ENCODE results near the gene TLE4.
"Not testable (repeated sequence)": the region's sequence is repeated elsewhere in the genome, so short reads cannot be mapped to it uniquely, and the experiment has no call there.

The TLE4 gene

DNA sequence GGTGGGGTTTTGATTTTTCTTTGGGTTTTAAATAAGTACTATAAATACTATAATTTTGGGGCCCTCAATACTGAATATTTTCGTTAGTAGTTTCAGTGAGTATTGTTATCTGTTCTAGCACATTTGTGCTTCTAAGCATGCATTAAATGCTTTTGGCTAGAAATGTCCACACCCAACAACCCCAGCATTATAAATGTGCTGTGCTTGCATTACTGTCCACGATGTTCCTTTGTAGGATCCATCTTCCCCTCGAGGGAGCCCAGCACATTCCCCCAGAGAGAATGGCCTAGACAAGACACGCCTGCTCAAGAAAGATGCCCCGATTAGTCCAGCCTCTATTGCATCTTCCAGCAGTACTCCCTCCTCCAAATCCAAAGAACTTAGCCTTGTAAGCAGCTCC, 134.7 kb downstream of the TLE4 start:
- no peak for DNase-seq (ENCODE audit: low read depth, low spot score)
- no peak overlapping the region for H3K27ac ChIP-seq

DNA sequence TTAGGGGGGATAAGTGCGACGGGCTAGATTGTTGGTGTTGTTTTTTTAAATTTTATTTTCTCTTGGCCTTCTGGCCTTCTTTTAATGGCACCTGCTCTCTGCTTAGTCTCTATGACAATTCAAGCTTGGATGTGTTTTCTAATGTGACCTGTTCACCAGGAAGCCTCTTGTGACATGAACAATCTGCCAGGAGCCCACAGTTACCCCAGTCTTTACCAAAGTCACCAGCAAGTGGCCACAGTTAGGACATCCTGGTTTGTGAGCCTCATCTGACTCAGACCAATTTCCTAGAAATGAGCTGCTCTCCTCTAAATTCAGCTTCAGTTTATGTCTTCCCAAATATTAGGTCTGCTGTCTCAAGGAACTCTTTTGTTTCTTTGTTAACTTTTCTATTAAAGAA, 135.8 kb downstream of the TLE4 start:
- no peak overlapping the region for H3K27ac ChIP-seq
- DNase-seq (ENCODE audit: low read depth, low spot score) = no peak

DNA sequence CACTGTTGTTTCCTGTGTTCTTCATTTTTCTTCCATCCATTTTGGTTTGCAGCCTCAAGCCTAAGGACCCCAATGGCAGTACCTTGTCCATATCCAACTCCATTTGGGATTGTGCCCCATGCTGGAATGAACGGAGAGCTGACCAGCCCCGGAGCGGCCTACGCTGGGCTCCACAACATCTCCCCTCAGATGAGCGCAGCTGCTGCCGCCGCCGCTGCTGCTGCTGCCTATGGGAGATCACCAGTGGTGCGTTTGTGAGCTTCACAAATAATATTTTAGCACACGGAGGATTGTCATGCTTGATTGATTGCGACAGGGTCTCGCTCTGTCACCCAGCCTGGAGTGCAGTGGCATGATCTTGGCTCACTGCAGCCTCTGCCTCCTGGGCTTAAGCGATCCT, 136.8 kb downstream of the TLE4 start:
- DNase-seq (ENCODE audit: low read depth, low spot score) = no peak
- H3K27ac ChIP-seq = no peak overlapping the region

DNA sequence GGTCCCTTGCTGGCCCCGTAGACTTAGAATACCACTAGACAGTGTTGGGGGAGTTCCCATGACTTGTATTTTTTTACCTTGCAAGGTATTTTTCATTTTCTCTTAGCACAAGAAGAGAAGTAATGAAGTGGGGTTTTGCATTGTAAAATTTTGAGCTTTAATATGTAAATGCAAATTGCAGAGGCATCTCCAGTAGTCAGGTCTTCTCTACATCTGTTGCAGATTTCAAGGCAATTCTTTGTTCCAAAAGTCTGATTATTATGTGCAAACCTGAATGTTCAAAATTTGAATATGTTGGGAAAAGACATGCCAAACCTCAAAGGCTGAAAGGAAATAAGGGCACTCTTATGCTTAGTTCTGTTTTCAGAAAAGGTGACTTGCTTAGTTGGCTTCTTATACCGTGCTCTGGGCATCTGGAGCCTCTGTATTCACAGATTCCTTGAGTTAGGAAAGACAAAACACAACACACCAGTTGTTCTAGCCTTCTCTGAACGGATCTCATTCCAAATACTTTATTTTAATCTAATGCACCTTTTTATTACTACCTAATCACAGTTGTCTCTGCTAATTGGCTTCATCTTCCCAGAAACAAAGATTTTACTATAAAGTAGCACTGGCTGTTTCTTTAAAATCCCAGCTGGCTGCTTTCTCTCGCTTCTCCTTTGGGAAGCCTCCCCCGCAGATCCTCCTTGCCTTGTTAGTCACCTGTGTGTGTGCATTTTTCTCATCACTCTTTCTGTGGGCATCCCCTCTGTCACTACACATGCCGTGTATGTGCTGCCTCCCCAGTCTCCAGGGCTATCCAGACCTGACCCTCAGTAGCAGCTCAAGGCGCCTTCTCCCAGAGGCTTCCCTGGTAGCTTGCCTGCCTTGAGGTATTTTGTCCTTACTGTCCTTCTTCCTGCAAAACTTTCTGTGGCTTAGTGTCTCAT, 138.2 kb downstream of the TLE4 start:
- DNase-seq (ENCODE audit: low read depth, low spot score) = no peak
- H3K27ac ChIP-seq = no peak overlapping the region

DNA sequence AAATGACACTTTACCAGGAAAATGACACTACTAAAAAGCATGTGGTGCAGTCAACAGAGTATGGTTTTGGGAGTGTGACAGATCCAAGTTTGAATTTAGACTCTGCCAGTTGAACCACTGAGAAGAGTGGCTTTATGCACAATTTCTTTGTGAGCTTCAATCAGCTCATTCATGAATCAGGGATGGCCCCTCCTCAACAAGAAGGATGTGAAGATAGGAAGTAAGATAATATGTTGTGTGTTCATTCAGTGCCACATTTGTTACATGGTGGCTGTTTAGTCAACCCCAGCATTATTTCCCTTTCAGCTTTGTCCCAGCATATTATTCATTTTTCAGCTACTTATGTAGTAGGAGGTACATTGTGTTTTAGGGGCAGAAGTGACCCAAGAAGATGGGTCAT, 140.1 kb downstream of the TLE4 start:
- no peak overlapping the region for H3K27ac ChIP-seq
- no peak for DNase-seq (ENCODE audit: low read depth, low spot score)

DNA sequence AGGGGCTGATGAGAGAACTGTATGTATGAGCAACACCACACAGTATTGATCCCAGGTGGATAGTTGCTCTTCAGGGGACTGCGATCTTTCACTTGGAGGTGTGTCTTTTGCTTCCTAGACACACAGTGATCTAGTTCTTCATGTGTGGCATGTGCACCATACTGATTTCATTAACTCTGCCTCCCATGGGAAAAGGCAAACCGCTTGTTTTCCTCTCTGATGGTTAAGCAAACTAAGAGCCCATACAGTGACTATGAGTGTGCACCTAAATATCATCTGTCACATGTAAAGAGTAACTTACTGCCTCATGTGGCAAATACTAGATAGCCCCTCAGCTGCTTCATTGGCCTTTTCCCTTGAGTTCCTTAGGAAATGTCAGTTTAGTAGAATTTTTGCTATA, 147.3 kb downstream of the TLE4 start:
- no peak overlapping the region for H3K27ac ChIP-seq
- no peak for DNase-seq (ENCODE audit: low read depth, low spot score)

DNA sequence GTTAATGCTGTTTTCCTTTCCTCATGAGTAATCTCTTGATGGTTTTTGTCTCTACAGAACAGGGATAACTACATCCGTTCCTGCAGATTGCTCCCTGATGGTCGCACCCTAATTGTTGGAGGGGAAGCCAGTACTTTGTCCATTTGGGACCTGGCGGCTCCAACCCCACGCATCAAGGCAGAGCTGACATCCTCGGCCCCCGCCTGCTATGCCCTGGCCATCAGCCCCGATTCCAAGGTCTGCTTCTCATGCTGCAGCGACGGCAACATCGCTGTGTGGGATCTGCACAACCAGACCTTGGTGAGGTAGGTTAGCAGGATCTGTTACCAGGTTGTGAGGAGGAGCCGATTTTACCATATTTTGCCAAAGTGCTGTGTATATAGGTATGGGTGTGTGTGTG, 148.2 kb downstream of the TLE4 start:
- DNase-seq (ENCODE audit: low read depth, low spot score) = no peak
- no peak overlapping the region for H3K27ac ChIP-seq

DNA sequence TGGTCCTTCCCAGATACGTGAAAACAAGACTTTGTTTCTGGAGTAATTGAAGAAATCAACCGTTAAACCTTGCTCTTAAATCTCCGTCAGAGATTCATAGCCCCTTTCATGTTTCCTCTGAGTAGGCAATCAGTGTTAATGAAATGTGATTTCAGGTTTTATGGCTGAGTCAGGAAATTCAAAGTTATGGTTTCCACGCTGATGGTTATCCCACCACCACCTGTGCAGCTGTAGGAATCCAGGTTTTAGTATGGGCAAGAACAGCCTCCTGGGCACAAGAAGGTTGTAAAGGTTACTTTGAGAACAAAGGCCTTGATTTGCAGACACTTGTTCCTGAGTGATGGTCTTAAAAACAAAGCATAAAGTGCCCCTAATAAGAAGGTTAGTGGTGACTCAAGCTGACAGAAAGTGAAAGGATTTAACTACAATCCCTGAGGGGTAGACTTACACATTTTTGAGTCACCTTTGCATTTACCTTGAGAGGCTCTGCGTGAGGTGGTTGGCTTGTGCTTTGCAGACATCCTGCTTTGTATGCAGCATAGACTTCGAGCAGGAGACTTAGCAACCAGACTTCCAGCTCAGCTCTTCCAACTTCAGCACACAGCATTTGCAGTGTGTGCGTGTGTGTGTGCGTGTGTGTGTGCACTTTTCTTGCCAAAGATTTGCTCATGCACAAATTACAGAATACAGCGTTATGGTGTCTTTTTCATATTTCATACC, 159.6 kb downstream of the TLE4 start:
- H3K27ac ChIP-seq = no peak overlapping the region
- peak; percentile 16 for DNase-seq (ENCODE audit: low read depth, low spot score)

DNA sequence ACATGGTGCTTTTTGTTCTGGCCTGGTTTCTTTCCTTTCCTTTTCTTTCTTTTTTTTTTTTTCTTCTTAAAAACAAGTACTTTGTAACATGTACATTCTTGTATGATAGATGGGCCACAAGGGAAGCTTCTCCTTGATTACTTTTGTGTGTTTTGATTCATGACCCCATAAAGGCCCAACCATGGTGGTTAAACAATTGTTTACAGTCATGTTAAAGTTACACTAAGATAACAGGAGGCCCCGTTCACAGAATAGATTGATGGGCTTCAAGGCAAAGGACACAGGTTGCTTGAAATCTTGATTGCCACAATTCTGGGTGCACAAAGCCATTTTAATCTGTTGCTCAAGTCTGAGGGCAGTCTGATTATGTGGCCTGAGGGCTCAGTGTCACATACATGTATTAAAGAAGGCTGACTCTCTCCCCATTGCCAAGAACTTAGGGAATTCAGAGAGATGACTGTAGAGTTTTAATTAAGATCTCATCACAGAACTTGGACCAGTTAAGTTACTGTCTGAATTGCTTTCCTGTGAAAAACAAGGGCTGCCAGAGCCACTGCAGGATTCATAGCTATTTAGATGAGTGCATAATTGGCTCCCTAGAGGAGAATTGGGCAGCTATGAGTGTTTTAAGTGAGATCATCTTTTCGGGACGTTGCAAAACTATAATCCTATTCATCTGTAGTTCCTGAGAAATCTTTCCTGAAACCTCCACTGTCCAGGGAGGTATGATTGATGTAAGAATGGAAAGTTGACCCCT, 163.4 kb downstream of the TLE4 start:
- DNase-seq (ENCODE audit: low read depth, low spot score) = no peak
- H3K27ac ChIP-seq = no peak overlapping the region

DNA sequence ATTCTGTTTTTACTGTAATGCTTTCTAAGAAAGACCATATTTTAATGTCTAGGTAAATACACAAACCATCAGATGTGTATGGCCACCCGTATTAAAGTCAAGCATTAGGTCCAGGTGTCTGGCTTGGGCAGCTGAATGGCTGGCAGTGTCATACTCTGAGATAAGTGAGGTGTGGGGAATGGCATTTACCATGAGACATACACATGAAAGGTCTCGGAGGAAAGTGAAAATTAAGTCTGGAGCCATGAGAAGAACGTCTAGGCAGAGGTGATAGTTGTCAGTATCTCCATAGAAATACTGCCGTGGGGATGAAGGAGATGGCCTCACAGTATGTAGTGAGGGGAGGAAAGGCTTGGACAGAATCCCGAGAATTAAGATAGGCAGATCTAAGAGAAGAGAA, 164.3 kb downstream of the TLE4 start:
- no peak for DNase-seq (ENCODE audit: low read depth, low spot score)

DNA sequence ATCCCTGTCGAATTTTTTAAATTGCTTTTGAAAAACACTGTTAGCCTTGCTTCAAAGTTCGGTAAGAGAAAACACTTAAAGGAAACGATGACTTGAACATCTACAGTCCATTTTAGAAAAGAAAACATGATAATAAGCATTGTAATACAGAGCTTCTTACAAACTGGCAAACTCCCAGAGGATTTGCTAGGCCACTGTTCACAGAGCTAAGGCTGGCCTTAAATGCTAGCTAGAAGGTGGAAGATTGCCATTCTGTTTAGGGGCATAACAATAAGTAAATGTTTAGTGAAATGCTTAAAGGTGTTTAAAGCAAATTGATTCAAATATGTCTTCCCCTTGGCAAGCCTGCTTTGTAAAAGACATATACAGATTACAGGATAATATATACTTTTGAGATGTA, 169.6 kb downstream of the TLE4 start:
- DNase-seq (ENCODE audit: low read depth, low spot score) = no peak
- H3K27ac ChIP-seq = no peak overlapping the region

More for the DNA sequence above, 164.3 kb downstream of the TLE4 start:
- H3K27ac ChIP-seq = no peak overlapping the region

DNA sequence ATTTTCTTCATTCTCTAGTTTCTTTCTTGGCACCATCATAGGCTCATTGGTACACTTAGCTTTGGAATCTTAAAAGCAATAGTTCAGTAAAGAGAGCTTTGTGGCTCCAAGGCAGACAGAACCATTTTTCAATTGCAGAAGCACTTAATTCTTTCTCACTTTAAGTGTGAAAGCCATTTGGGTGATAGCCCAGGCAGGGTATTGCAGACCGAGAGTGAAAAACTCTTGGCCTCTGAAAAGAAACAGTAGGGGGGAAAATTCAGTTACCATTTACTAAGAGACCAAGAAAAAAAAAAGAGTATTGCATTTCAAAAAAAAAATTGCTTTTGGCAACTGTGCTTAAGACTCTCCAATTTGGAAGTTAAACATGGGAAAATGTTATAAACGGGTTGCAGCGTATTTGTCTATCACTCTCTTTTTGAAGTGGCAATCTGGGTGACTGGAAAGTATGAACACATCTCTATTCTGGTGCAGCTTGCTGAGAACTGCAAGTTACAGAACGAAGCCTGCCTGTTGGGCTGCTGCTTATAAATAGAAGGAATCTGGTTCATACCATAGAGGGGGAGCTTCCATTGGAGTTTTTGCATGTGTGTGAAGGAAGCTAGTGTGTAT, 170.5 kb downstream of the TLE4 start:
- H3K27ac ChIP-seq = no peak overlapping the region
- no peak for DNase-seq (ENCODE audit: low read depth, low spot score)

DNA sequence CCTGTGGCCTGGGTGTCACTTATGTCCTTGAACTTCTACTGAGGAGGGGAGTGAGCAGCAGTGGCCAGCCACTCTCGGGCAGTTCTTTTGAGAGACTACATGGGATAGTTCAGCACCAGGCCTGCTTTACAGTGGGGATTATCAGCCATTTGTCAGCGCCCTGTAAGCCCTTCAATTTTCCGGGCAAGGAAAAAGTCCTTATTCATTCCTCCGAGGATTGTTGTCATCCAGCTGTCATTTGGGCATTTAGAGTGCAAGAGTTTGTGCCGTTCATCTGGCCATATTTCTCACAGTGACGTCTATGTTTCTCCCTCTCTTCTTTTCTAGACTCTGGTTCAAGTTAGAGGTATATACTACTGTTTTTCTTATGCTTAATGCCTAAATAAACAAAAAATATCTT, 172.8 kb downstream of the TLE4 start:
- H3K27ac ChIP-seq = no peak overlapping the region
- no peak for DNase-seq (ENCODE audit: low read depth, low spot score)

DNA sequence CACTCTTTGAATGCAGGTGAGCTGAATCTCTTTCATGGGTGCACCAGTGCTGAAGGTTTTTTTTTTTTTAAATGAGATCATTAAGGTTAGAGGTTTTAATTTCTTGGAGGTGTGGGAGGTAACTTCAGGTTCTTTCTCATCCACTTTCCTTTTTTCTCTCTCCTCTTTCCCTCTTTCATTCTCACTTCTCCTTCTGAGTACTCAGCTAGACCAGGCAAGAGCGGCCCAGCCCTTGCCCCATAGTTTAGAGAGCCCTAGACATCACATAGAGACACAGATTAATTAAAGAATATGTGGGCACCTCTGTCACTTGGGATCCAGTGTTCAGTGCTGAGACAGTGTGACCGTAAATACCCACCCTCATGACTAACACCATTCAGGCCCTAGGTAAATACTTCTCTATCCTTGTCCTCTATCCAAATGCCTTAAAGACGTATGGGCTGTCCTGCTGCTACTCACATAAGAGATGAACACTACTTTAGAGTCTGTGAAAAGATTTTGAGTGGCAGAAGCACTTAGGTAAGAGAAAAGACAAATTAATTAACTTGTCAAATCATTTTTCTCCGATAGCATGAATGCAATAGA, 174.1 kb downstream of the TLE4 start:
- no peak for DNase-seq (ENCODE audit: low read depth, low spot score)
- H3K27ac ChIP-seq = no peak overlapping the region

DNA sequence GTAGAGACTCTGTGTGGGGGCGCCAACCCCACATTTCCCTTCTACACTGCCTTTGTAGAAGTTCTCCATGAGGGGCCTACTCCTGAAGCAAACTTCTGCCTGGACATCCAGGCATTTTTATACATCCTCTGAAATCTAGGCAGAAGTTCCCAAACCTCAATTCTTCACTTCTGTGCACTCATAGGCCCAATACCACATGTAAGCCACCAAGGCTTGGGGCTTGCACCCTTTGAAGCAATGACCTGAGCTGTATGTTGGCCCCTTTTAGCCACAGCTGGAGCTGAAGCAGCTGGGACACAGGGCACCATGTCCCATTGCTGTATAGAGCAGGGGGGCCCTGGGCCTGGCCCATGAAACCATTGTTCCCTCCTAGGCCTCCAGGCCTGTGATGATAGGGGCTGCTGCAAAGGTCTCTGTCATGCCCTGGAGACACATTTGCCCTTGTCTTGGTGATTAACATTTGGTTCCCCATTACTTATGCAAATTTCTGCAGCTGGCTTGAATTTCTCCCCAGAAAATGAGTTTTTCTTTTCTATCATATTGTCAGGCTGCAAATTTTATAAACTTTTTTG, 180.2 kb downstream of the TLE4 start:
- not testable (repeated sequence) for DNase-seq (ENCODE audit: low read depth, low spot score); H3K27ac ChIP-seq

DNA sequence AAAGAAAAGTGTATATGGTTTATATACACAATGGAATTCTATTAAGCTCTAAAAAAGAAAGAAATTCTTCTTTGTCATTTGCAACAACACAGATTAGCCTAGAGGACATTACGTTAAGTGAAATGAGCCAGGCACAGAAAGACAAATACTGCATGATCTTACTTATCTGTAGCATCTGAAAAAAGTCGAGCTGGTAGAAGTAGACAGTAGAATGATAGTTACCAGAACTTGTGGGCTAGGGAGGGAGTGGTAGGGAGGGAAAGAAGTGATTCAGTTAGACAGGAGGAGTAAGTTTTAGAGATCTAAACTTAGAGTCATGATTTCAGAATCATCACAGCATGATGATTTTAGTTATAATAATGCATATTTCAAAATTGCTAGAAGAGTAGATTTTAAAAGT, 184.6 kb downstream of the TLE4 start:
- H3K27ac ChIP-seq = no peak overlapping the region
- no peak for DNase-seq (ENCODE audit: low read depth, low spot score)

DNA sequence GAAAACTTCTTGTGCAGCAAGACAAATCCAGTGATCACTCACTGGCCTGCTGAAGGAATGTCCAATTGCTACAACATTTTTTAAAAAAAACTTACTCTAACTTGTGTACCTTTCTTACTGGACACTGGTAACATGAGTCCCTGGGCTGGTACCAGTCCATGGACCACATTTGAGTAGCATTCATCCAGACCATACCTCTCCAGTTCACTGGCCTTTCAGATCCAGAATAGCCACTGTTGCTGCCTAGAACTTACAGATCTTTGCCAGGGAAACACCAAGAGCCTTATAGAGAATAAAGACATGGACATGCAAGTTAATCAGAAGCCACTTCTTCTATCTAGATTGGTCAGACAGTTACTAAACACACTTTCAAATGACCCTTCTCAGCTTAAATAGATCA, 185.3 kb downstream of the TLE4 start:
- H3K27ac ChIP-seq = no peak overlapping the region
- DNase-seq (ENCODE audit: low read depth, low spot score) = no peak

DNA sequence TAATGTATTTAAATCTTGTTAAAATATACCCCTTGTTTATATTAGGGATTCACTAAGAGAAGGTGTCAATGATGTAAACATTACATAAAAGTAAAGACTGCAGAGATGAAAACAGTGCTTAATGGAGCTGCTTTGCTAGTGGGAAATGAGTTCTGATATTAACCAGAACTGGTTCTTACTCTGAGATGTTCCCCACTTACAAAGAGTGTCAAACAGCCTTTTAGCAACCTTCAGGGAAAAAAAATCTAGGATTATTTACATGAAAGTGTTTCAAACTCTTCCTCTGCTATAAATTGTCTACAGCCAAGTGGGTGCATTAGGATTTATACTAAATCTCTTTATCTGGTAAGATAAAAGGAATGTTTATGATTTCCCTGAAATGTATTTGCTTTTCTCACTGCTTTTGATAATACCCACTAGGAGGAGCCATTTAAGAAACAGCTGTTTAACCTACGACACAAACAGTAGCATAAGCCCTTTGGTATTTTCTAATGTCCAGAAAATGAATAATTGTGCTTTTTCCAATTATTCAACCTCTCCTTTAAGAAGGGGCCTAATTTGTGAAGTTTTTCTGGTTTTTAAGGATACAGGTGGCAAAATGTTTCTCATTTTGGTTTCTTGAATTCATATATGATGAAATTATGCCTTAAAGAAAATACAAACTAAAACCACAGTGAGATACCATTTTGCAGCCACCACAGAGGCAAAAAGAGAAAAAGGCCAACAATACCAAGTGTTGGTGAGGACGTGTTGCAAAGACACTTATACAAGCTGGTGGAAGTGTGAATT, 186.3 kb downstream of the TLE4 start:
- H3K27ac ChIP-seq = no peak overlapping the region
- DNase-seq (ENCODE audit: low read depth, low spot score) = no peak

DNA sequence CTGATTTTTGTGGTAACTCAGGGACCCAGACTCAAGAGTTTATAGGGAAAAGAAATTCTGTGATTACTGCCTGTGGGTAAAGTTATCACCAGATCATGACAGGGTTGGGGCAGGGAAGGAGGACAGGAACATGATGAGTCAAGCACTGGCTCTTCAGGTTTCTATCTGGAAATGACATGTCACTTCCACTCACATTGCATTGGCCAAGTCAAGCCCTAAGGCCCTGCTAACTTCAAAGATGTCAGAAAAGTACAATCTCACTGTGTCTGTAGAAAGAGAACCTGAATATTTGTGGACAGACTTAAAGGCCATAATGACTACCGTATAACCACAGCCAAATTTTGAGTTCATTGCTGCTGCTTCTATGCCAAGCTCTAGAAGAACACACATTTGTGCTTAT, 187.7 kb downstream of the TLE4 start:
- DNase-seq (ENCODE audit: low read depth, low spot score) = peak; percentile 51
- H3K27ac ChIP-seq = no peak overlapping the region
